GM19193 (cell line): ENCODE measurements around the gene SLC38A10.

Source experiments
- POLR2A ChIP-seq: IDR thresholded peaks from 4 replicates; pipeline ENCODE4 v1.6.1; 2011; ENCODE audit not compliant: insufficient read depth, insufficient read length; ENCODE audit errors: extremely low read depth

Gene SLC38A10

DNA sequence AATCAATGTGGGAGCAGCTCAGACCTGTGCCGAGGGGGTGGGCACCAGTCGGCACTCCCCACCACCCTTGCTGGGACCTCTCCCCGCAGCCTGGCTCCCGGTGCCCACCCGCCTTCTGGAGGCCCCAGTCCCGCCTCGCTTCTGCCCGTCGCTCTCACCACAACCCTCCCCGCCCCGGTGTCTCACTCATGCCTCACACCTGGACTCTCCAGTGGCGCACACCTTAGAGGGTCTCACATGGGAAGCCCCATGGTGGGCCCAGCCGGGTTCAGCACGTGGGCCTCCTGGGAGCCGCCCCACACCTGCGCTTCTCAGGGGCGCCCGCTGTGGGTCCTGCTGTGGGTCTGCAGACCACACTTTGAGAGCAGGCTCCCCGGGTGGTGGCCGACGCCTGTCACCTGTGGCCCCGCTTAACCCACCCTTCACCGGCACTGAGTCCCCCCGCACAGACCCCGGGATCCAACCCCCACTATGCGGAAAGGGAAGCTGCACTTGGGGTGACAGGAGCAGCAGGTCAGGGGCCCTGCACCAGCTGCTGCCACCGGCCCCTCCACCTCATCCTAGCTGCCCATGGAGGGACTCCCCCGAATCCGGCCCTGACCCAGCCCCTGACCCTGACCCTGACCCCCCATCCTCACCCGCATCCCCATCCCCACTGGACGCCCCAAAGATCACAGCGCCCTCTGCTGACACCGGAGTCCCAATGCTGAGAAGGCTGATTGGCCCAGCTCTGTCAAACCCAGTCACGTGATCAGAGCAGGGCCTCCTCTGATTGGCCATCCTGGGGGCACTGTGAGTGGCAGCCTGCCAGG is 27.4 kb upstream of the SLC38A10 start:
- TF ChIP-seq POLR2A = no peak

DNA sequence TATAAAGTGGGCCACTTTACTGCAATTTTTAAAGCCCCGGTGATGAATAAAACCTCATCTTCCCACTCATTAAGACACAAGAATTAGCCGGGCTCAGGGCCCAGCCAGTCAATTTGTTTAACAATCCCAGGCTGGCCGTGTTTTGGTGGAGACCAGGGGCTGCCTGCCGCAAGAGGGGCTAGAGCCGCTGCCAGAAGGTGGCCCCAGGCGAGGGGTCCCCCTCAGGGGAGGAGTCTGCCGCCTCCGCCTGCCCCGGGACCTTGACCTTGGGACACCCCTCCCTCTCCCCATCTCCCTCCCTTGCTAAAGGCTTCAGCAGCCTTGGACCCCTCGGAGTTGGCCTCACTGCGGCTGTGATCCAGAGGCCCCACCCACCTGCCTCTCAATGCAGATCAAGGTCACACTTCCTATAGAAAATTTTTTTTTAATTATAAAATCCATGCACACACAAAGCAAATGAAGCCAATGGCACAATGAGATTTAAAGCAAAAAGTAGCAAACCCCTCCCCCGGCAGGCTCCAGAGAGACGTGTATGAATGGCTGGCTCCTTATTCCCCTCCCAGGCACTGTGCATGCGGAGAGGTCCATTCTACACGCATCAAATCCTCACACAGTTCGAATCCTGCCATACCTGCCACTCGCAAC is 23.0 kb upstream of the SLC38A10 start:
- no peak for TF ChIP-seq POLR2A

DNA sequence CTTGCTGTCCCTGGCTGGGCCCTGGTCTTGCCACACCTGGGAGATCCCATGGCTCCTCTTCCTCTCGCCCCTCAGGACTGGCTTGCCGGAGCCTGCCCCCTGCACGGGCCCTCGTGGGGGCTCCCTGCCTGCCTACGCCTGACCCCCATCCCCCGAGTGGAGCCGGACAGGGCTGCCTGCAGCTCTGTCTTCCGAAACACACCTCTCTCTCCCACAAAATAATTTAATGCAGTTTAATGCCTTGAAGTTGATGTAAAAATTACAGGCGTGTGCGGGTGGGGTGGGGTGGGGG is 22.4 kb upstream of the SLC38A10 start:
- TF ChIP-seq POLR2A = no peak

DNA sequence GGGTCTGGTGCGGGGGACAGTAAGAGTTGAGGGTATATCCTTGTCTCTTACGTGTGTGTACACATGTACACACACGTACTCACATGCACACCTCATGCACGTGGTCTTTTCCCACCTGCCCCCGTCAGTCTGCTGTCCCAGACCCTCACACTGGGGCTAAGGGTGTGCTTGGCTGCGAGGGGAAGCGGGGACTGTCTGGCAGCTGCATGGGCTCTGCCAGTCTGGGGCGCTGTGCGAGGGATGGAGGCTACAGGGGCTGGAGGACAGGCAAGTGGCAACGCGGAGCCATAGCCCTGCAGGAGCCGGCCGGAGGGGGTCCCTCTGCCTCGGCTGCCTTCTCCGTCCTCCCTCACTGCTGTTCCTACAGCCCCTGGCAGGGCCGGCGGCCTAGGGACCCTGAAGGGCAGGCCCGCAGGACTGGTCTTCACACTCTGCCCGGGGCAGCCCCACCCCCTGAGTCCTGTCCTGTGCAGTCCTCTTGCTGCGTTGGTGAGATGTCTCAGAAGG is 20.8 kb upstream of the SLC38A10 start:
- no peak for TF ChIP-seq POLR2A

DNA sequence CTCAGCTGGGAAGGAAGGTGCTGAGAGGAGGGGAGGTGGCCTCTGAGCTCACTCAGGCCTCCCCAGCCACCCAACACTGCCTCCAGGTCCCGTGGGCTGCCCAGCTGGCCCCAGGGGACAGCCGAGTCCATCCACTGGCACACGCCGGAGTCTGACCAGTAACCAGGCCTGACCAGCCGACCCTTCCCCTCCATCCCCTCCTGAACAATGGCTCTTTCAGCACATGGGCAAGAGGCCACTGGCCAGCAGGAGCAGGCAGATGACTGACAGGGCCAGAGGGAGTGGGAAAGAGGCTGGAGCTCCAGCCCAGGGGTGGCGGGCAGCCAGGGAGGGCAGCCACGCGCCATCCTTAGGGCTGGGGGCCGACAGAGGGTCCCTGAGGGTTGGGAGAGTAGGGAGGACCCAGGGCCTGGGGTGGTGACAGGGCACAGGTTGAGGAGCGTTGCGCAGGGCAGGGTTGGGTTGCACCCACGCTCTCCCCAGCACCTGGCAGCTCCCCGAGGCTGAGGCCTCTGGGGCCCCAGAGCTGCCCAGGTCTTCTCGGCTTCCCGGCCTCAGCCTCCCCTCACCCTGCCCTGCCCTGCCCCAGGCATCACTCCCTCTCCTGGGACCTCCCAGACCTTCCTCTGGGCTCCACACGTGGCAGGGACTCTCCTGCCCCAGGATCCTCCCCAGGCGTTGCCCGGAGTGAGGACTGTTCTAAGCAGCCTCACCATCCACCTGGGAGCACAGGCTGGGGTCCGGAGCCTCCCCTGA is 20.2 kb upstream of the SLC38A10 start:
- TF ChIP-seq POLR2A = no peak

DNA sequence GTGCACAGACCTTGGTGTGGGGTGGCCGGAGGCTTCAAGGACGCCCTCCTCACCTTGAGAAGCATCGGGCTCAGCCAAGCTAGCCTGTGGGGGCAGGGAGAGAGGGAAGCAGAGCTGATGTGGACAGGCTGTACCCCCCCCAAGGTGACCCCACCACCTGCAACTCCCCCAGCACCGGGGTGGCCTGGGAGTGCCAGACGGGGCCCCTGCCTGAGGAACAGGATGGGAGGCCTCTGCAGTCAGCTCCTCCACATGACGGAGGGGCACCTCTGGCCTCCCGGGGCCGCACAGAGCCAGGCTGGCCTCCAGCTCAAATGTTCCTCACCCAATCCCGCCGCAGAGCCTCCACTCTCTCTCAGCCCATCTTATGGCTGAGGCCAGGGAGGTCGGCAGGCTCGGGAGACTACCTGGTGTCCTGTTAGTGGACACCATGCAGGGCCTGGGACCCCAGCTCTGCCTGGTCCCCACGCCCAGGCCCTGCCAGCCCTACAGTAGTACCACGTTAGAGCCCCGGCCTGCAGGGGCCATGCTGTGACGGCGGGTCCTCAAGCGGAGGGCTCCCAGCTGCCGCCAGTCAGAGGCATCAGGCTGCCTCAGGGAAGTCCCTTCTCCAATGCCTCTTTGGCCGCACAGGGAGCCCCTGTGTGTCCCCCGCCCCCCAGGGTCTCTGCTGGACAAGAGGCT is 19.4 kb upstream of the SLC38A10 start:
- TF ChIP-seq POLR2A = no peak

DNA sequence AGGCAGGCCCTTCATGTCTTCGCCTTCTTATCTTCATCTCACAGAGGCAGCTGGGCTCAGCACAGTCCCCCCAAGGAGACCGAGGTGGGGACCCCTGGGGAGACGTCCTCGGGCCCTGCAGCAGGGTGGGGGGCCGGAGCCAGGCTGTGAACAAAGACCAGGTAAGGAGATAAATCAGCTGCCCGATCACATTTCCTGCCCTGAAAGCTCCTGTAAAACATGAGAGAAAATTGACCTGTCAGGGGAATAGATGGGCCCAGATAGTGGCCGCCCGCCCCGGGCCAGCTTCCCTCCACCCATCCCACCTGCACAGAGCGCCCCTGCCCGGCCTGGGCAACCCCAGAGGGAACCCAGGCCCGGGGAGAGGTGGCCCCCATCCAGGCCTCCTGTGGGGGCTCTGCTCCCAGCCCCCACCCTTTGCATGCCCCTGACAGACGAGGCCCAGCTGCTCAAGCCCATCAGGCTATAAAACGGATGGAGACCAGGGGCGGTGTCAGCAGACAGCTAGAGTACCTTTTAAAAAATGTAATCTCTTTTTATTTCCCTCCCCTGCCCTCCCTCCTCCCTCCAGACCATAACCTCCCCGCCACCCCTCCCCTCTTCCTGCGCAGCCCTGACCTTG is 18.8 kb upstream of the SLC38A10 start:
- no peak for TF ChIP-seq POLR2A

DNA sequence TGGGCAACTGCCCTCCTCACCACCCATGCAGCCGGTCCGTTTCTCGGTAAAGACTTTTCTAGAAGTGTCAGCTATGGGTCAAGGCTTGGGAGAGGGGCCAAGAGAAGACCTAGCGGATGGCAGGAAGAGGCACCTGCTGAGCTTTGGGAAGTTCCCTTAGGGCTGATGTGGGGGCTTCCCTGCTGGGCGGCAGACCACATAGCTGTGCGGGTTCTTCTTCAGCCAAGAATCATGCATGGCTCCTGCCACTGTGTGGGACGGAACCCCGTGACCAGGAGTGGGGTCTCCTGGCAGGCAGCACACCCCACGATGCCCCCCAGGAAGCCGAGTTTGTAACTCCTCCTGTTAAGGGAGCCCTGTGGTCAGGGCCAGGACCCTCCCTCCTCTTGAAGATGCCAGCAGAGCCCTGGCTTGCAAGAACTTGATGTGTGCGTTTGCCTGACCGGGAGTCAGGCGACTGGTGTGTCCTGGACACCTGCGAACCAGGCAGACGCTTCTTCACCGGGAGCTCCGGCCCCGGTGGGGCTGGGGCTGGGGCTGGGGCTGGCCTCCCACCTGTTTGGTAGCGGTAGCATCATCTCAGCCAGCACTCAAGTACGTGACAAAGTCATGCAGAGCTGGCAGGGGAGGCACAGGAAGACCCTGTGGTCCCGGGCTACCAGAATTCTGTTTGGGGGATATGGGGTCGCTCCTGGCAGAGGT is 17.7 kb upstream of the SLC38A10 start:
- no peak for TF ChIP-seq POLR2A

DNA sequence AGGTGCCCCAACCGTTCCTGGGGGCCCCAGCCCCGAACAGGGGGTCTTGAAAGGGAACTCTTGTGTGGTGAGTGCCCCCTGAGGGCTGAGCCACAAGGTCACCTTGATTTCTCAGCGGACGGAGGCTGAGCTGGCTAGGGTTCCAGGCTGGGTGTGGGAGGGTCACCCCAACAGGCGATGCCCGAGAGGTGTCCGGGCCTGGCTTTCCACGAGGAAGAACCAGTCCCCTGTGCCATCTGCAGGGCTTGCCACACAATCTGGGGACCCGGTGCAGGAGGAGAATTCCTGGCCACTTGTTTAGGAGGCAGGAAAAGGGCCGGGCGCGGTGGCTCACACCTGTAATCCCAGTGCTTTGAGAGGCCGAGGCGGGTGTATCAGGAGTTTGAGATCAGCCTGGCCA is 16.8 kb upstream of the SLC38A10 start:
- TF ChIP-seq POLR2A = no peak

DNA sequence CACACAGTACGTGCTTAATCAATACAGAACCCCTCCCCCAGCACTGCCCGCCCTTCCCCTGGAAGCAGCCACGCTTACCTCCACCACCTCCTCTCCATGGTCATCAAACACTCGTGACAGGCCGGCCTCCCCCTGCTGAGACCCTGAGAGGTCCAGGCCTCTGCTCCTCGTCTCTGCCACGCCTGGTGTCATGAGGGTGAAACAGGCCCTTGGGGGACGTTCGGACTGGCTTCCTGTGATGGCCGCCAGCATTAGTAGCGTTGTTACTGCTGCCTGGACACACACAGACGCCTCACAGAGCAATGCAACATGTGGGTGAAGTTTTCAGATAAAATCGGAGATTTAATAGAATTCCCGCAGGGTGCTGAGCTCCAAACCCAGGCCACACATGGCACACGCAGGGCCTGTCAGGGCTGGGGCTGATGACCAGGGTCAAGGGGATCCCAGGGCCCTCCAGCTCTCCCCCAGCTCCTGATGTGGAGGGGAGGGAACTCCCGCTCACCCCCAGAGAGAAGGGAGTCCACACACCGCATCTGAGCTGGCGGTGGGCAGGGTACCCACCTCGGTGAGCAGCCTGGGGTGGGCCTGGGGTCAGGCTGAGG is 15.9 kb upstream of the SLC38A10 start:
- no peak for TF ChIP-seq POLR2A

DNA sequence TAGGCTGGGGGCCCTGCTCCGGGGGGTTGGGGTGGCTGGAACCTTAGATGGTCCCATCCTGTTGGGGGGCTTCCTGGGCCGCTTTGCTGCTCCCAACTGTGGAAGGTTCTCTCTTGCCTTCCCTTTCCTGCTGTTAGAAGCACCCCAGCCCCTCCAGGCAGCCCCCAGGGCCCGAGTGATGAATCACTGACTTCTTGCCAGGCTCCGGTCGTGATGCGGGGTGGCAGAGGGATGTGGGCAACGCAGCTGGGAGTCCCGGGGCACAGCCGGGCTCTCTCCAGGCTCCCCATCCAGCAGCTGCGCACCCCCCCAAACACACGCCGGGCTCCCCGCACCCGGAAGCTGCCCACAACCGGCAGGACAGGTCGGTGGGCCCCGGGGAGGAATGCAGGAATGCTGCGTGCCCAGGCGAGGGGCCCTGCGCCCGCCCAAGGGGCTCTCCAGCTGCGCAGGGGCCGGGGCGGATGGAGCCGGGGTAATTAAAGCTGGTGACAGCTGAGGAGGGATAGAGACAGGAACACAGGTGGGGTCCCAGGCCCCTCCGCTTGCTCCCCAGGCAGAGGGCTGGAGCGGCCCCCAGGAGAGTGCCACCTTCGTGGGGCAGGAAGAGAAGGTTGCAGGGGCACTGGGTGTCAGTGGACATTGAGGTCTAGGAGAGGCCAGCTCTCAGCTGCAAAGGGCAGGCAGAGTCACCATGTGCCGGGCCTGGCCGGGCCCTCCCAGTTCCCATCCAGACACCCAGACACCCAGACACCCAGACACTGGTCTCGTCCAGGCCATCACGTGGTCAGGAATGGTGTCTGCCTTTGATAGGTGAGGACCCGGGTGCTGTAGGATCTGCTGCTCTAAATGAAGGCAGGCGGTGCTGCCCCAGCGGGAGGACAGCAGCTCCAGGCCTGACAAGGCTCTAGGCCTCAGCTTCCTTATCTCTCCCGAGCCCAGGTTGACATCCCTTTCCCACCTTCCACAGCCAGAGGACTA is 15.0 kb upstream of the SLC38A10 start:
- TF ChIP-seq POLR2A = no peak

DNA sequence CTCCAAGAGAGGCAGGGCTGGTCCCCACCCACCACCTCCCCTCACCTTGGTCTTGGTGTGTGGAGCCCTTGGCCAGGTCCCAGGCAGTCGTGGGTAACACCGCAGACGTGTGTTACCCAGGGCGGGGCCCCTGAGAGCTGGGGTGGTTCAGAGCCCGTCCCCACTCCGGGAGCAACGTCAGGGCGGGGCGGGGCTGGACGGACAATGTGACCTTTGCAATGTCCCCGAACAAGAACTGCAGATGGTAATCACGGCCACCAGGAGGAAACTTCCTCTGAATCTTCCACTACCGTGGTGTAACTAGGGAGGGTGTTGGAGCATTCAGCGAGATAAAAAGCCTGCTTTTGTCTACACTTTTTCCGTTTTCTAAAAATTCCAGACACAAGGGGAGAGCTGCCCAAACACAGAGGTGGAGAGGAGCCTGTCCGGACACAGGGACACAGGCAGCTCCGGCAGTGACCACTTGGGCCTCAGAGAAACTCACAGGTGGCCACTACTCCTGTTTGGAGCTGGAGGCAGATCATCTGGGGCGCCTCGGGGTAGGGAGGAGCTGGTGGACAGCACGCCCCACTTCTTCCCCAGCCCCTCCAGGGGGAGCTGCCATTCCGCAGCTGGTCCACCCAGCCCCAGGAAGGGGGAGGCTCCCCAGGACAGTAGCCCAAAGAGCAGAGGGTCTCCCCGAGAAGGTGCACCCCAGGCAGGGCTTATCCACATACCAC is 14.2 kb upstream of the SLC38A10 start:
- TF ChIP-seq POLR2A = no peak
